Tibial nerve (tissue), 3 donors: Measurements from ENCODE around the gene GPR50.

Source experiments
- POLR2A ChIP-seq, 2 donors: fragments of 450-650 bp; IDR thresholded peaks; one replicate each; pipeline ENCODE4 v1.6.1; 2017; ENCODE audit warnings: antibody characterized with exemption in 2 of 2, mild to moderate bottlenecking in 2 of 2, moderate library complexity in 2 of 2
- TF ChIP-seq, protein P1 (sequence below), 5 experiments: fragments of 200-600 bp in 3 of 5; fragments of 450-650 bp in 2 of 5; sonication (generic) in 3 of 5; IDR thresholded peaks; one replicate each; pipeline ENCODE4 v1.5.1; 2016 to 2019; ENCODE audit warnings: antibody characterized with exemption in 5 of 5, mild to moderate bottlenecking in 3 of 5, moderate library complexity in 2 of 5

DNA sequence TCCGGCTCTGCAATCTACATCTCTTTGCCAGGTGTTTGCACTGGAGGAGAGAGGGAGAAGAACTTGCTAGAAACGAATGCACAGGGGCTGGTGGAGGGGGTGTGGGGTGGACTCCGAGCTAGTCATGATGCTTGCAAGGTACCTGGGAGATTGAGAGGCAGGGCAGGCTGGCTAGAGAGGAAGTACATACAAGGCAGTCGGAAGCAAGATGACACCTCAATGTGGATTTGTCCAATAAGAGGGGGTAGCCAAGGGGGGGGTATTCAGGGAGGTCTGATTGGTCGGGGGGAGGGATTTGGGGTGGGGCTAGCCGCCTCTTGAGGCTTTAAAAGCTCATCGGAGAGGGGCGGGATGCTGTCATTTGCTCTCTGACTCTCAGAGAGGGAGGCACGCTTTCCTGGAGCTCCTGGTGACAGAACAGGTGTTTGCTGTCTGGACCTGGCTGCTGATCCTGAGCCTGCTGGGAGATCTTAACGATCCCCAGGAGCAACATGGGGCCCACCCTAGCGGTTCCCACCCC, at the start of gene GPR50:
- TF ChIP-seq POLR2A (IDR thresholded peaks at IDR 0.05) = no peak
- TF ChIP-seq, protein P1, sequence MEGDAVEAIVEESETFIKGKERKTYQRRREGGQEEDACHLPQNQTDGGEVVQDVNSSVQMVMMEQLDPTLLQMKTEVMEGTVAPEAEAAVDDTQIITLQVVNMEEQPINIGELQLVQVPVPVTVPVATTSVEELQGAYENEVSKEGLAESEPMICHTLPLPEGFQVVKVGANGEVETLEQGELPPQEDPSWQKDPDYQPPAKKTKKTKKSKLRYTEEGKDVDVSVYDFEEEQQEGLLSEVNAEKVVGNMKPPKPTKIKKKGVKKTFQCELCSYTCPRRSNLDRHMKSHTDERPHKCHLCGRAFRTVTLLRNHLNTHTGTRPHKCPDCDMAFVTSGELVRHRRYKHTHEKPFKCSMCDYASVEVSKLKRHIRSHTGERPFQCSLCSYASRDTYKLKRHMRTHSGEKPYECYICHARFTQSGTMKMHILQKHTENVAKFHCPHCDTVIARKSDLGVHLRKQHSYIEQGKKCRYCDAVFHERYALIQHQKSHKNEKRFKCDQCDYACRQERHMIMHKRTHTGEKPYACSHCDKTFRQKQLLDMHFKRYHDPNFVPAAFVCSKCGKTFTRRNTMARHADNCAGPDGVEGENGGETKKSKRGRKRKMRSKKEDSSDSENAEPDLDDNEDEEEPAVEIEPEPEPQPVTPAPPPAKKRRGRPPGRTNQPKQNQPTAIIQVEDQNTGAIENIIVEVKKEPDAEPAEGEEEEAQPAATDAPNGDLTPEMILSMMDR (IDR thresholded peaks at IDR 0.05) = no peak
